HepG2 (cell line): ENCODE results near the gene CAMK2D.

ENCODE experiments used
- POLR2AphosphoS5 ChIP-seq: IDR thresholded peaks from 2 replicates; pipeline ENCODE4 v1.6.1; 2012; ENCODE audit warnings: low read depth, low read length
- SP1 ChIP-seq, 2 experiments: fragments of 450-650 bp in 1 of 2; sonication (generic) in 1 of 2; formaldehyde crosslinking in 1 of 2; IDR thresholded peaks; 2 replicates each; pipeline versions ENCODE4 v1.4.0 to v1.6.1; 2016 to 2020; ENCODE audit warnings: missing genetic modification reagents in 1 of 2

DNA sequence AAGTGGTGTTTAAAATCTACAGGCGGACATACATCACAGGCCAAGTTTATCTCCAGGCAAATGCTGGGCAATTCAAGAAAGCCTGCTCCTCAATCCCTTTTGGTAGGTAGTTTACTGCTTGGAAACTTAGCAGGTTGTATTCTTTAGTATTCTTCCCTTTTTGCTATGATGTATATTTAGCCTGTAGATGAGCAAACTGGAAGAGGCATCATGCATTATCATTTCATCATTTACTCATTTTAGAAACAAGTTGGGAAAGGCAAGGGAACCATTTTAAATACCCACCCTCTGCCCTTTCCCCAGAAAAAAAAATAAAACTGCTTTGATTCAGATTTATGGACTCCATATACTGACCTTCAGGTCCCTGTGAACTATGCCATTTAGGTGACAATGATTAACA, 213.2 kb downstream of the CAMK2D start:
- TF ChIP-seq SP1 (IDR thresholded peaks at IDR 0.05): no peak
- no peak for TF ChIP-seq SP1 (CRISPR knock-in tag; IDR thresholded peaks at IDR 0.05)
- no peak for TF ChIP-seq POLR2AphosphoS5
